ENCODE data around the gene VPS13D.

VPS13D gene

DNA sequence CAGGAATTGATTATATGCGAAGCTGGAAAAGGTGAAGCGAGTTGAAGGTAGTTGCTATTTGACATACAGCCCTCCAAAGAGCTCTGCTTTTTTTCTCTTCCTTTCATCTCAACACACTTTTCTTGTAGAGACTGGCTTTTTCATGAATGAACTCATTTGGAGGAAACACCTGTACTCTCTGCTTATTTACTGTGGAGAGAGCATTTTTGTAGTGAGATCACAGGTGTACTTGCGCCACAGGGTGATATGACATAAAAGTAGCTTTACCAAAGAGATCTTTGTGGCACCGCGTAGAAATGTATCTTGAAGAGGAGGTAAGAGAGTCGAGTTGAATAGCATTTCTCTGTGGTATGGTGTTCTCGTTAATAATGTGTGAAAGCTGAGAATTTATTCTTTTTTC lies 187.6 kb downstream of the VPS13D start:
- DNase-seq (ENCODE audit: low read depth in 1 of 2, low spot score in 1 of 2), result no peak

DNA sequence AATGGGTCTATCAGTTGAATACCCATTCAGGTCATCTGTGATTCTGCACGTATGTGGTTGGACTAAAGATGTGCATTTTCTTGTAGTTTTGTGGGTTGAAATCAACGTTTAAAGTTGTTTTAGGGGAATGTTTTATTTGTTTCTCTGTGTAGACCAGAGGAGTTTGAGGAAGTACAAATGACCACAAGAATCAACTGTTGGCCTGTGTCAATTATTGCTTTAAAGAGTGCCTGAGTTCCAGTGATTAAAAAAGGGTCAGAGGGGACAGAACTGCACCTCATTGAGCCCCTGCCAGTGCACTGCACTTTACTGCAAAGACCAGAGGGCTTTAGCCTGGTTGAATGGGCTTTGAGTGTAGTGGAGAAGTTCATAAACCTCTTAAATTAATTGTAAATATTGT lies 190.3 kb downstream of the VPS13D start:
- no peak for DNase-seq (ENCODE audit: low read depth in 1 of 2, low spot score in 1 of 2)

DNA sequence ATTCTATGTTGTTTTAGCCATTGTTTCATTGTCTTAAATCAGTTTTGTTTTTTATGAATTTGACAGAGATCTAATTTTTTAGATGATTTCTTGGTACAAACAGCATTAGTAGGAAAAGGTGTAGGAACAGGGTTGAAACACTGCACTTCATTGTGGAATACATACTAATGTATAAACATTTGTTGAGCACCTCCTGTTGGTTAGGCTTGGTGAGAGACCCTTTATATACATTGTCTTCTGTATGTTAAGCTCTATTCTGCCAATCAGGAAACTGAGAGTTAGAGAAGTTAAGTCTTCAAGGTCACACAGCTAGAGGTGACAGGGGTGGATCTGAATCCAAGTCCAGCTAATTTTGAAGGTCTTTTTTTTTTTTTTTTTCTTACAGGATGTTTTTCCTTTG lies 192.7 kb downstream of the VPS13D start:
- DNase-seq (ENCODE audit: low read depth in 1 of 2, low spot score in 1 of 2), result no peak

GRCh38 chr1:12424087-12424529 lies 194.3 kb downstream of the VPS13D start:
- no peak for DNase-seq (ENCODE audit: low read depth in 1 of 2, low spot score in 1 of 2)

DNA sequence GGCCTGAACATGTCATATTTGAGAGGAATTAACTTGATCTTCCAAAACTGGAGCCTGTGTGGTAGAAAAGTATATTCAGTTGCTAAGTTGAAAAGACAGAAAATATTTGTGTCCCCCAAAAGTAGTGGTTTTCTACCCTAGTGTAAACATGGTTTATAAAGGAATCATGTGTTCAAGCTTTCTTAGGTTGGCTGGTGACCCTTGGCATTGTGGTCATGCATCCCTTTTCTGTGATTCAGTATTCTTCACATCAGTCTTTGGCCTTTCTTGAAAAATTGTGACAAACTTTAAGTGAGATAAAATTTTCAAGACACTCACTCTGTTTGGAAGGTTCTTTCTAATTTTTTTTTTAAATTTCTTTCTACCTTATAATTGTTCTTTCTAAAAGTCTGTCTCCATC lies 195.0 kb downstream of the VPS13D start:
- no peak for DNase-seq (ENCODE audit: low read depth in 1 of 2, low spot score in 1 of 2)

DNA sequence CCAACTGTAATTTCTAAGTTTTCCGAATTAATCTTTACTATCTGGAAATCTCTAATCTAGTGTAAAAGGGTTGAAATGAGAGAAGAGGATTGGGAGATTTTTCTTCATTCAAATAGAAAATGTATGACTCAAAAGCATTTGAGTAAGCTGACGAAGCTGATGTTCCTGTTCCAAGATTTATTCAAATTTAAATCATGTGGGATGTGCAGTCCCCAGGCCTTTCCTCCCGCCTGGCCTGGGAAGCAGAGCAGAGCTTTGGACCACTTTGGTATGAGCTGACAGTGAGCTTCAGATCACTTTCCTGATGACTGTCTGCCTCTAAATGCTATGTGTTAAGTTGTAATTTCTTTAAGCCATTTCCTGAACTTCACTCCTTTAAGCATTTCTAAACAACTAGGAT lies 196.2 kb downstream of the VPS13D start:
- DNase-seq (ENCODE audit: low read depth in 1 of 2, low spot score in 1 of 2), result no peak

DNA sequence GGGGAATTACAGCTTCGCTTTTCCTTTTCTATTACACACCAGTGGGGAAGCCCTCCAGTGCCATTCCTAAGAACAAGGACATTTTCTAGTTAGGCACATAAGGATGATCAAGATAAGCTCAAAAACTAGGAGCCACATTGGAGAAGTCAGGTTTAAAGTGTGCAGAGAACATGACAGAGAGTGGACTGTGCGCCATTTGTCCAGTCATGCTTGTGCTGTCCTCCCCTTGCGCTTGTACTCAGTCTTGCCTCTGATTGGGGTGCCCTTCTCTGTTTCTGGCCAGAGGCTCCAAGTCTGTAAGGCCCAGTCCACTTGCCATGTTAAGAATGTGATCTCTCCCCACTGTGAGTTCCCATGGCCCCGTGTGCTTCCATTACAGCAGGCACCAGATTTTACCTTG lies 198.5 kb downstream of the VPS13D start:
- no peak for DNase-seq (ENCODE audit: low read depth in 1 of 2, low spot score in 1 of 2)

DNA sequence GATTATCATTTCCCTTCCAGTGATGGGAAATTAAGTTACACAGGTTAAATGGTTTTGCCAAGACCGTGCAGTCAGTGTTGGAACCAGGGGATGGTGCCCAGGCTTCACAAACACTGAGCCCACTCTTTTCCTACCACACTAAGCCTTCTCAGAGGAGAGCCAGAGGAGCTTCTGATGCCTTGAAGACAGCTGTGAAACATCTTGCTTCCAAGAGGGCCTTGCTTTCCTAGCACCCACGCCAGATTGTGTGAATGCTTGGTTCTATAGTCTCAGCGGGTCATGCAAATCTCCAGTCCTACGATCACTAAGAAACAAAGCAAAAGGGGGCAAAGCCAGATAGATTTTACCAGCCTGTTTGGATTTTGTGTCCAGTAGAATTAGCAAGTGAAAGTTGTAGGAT lies 200.7 kb downstream of the VPS13D start:
- no peak for DNase-seq (ENCODE audit: low read depth in 1 of 2, low spot score in 1 of 2)

- no peak for DNase-seq (ENCODE audit: low read depth in 1 of 2, low spot score in 1 of 2)
Observed at GRCh38 chr1:12432897-12433296, 203.1 kb downstream of the VPS13D start.

DNA sequence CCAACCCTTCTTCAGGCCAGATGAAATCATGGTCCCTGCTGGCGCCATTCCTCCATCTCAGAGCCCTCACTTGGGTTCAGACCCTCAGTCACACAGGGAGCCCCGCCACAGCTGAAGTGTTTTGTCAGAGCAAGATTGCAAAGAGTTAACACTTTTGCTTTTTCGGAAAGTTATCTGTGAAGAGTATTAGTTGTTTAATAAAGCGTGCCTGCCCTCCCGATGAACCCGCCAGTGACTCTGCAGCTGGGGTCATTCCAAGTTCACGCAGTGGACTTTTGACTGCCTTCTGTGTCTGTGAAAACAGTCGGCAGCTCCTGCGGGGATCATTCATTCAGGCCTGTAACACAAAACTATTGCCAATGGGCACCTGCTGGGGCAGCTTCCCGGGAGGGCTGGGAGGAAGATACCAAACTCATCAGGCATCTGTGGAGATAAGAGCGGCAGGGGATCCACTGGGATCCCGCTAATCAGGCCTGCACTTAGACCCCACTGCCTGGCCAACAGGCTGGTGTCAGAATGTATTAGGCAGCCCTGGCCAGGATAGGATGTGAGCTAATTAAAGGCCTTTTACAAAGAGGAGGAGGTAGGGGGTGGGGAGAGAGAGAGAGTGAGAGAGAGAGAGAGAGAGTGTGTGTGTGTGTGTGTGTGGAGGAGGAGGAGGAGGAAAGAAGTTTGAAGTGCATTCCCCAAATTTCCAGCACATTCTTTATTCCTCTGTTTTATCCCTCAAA lies 203.7 kb downstream of the VPS13D start:
- no peak for DNase-seq (ENCODE audit: low read depth in 1 of 2, low spot score in 1 of 2)

DNA sequence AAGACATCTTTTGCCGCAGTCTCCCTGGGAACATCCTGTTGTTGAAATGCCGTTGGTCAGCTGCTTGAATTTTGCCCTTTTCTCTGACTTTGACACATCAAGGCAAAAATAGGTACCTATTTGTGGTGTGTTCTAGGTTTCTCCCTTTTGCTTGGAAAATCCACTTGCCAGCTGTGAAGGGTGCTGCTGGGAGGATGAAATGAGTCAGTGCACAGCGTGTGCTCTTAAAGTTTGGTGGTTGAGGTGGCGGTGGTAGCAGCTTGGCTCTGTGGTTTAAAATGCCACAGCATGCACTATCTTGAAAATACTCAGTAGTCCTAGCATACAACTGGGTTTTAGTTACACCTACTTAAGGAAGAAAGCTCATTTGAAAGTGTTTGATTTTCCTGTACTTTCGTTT lies 204.3 kb downstream of the VPS13D start:
- DNase-seq (ENCODE audit: low read depth in 1 of 2, low spot score in 1 of 2), result peak; percentile 20 to 22

DNA sequence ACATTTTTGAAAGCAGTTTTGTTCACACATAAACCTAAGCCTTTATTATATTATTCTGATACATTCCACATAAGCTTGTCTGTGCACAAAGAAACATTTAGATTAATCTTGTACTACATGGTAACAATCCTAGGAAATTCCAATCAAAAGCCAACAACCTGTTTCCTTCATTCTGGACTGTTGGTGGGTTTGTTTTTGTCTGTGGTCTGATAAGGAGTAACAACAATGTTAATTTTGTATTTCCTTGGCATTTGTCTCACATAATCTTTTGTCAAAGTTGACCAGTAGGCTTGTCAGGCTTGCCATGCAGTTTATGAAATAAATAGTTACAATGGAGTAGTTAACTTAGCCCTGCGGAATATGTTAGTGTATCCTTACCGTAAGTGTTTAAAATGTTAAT lies 204.9 kb downstream of the VPS13D start:
- no peak for DNase-seq (ENCODE audit: low read depth in 1 of 2, low spot score in 1 of 2)

- DNase-seq (ENCODE audit: low read depth in 1 of 2, low spot score in 1 of 2), result no peak
Observed at GRCh38 chr1:12435639-12436344, 206.0 kb downstream of the VPS13D start.

DNA sequence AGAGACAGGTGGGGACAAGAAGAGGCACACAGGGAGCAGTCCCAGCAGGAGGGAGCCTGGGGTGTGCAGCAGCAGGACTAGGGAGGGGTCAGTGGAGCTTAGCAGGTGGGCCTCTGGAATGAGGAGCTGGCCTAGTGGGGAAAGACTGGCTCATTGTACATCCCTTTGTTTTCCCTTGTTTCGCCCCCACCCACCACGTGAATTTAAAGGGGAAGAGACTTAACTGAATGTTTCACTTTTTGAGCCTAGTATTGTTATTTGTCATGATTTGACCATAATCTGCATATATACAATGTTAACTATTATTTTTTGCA lies 206.5 kb downstream of the VPS13D start:
- no peak for DNase-seq (ENCODE audit: low read depth in 1 of 2, low spot score in 1 of 2)

DNA sequence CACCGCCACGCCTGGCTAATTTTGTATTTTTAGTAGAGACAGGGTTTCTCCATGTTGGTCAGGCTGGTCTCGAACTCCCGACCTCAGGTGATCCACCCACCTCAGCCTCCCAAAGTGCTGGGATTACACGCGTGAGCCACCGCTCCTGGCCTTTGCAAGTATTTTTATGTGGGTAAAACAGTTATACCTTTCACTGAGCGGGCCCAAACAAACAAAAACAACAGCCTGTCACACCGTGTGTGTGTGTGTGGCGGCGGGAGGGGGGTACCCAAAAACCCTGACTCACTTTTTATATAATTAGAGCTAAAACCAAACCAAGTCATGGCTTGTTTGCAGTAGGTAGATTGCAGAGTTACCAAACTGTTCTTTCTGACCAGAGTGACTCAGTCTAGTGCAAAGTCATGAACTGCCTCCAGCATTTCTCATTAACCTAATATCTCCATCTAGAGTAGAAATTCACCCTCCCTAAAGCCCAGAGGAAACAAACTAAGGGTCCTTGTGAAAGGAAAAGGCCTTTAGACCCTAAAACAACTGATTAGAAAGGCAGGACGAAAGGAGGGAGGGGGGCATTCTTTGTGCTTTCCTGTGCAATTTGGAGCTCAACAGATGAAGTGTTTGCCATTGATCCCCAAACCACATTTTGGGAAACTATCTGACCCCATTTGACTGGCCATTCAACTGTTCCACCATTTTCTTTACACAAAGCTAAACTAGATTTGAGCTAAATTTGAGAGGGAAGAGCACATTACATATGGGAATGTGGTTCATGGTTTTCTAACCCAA lies 207.2 kb downstream of the VPS13D start:
- no peak for DNase-seq (ENCODE audit: low read depth in 1 of 2, low spot score in 1 of 2)

DNA sequence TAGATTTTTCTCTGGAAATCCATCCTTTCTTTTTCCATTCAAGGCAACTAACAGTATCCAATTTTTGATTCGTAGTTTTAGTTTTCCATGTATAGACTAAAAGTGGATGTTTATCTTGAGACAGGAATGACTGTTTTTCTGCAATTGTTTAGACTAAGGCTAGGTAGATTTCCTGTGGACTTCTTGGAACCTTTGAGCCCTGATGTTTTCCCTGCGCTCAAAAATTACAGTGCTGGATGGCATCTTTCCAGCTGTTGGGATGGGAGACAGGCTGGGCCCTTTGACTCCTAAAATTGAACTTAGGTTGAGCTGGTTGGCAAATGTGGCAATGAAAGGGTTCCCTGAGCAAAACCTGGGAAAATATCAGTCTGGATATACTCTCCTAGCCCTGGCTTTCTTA lies 207.8 kb downstream of the VPS13D start:
- DNase-seq (ENCODE audit: low read depth in 1 of 2, low spot score in 1 of 2), result no peak

GRCh38 chr1:12438349-12438924 lies 208.6 kb downstream of the VPS13D start:
- no peak for DNase-seq (ENCODE audit: low read depth in 1 of 2, low spot score in 1 of 2)

DNA sequence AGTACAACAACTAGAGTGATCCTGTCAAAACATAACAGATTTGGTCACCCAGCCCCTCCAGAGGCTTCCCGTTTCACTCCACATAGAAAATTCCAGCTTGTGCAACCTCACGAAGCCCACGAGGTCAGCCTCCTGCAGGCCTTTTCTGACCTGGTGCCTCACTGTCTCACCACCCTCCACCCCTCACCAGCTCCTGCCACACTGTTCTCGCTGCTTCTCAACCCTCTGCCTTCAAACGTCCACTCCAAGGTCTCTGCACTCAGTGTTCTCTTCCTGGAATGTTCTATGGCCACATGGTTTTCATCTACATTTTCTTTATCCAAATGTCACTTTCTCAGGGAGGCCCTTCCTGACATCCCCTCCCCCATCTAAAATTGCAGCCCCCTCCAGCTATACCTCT lies 209.2 kb downstream of the VPS13D start:
- DNase-seq (ENCODE audit: low read depth in 1 of 2, low spot score in 1 of 2), result no peak

GRCh38 chr1:12441414-12442105 lies 211.7 kb downstream of the VPS13D start:
- no peak for DNase-seq (ENCODE audit: low read depth in 1 of 2, low spot score in 1 of 2)

GRCh38 chr1:12442217-12442616 lies 212.4 kb downstream of the VPS13D start:
- DNase-seq (ENCODE audit: low read depth in 1 of 2, low spot score in 1 of 2), result no peak

- no peak for DNase-seq (ENCODE audit: low read depth in 1 of 2, low spot score in 1 of 2)
Observed at GRCh38 chr1:12443151-12443550, 213.3 kb downstream of the VPS13D start.
